Keratinocyte (primary cell): ENCODE results near the gene TRIM52.
"Not testable (repeated sequence)": the region's sequence is repeated elsewhere in the genome, so short reads cannot be mapped to it uniquely, and the experiment has no call there.

Experiments used
- EZH2 ChIP-seq: IDR thresholded peaks from one replicate; pipeline ENCODE4 v1.6.1; 2012; ENCODE audit warnings: inconsistent platforms, mild to moderate bottlenecking, low read length, moderate library complexity
- TF ChIP-seq, protein P1 (sequence below), 3 experiments: IDR thresholded peaks in 1 of 3; conservative IDR thresholded peaks in 1 of 3; optimal IDR thresholded peaks in 1 of 3; 2 replicates in 2 of 3; 3 replicates in 1 of 3; pipeline versions ENCODE3 to v1.5.1; 2011; ENCODE audit warnings: low read length in 3 of 3, mild to moderate bottlenecking in 3 of 3, moderate library complexity in 2 of 3, control low read depth in 1 of 3, inconsistent platforms in 1 of 3; ENCODE audit not compliant: insufficient read depth in 2 of 3; ENCODE audit errors: extremely low read depth in 1 of 3

DNA sequence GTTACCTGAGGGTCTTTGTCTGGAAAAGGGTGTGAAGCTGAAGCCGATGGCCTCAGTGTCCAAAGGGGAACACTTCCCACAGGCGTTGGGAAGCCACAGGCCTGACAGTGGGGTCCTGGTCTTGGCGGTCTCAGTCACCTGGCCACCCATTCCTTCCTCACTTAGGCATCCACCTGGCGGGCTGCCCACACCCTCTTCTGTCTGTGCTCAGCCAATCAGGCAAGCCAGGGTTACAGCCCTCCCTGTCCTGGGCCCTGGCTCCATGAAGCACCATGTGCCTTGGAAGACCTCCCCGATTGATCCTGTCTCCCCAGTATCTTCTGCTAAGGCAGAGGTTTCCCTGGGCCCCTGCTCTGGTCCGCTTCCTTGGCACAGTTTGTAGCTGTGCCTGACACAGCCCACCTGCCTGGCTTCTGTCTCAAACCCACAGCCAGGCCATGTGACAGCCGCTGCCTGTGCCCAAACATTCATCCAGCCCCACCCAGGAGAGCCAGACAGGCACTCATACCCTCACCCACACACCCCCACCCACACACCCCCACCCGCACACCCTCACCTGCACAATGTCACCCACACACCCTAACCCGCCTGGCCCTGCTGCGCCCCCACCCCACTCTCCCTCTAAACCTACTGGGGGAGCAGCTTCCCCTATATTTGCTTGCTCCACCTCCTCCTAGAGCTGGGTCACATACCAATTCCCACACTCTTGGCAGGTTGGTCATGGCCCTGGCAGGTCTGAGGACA lies 25.2 kb upstream of the TRIM52 start:
- TF ChIP-seq, protein P1, sequence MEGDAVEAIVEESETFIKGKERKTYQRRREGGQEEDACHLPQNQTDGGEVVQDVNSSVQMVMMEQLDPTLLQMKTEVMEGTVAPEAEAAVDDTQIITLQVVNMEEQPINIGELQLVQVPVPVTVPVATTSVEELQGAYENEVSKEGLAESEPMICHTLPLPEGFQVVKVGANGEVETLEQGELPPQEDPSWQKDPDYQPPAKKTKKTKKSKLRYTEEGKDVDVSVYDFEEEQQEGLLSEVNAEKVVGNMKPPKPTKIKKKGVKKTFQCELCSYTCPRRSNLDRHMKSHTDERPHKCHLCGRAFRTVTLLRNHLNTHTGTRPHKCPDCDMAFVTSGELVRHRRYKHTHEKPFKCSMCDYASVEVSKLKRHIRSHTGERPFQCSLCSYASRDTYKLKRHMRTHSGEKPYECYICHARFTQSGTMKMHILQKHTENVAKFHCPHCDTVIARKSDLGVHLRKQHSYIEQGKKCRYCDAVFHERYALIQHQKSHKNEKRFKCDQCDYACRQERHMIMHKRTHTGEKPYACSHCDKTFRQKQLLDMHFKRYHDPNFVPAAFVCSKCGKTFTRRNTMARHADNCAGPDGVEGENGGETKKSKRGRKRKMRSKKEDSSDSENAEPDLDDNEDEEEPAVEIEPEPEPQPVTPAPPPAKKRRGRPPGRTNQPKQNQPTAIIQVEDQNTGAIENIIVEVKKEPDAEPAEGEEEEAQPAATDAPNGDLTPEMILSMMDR (optimal IDR thresholded peaks at IDR 0.05 in 1 of 3, IDR thresholded peaks at IDR 0.05 in 1 of 3, conservative IDR thresholded peaks at IDR 0.05 in 1 of 3; ENCODE audit: extremely low read depth in 1 of 3, insufficient read depth in 2 of 3, low read length in 3 of 3), result not testable (repeated sequence)
- not testable (repeated sequence) for TF ChIP-seq EZH2
